WI38 (cell line): ENCODE measurements around the gene TOMM5.

ENCODE experiments used
- H3K4me3 ChIP-seq: 2 replicates; pipeline ENCODE4 v1.5.1; 2011; ENCODE audit warnings: low read depth, mild to moderate bottlenecking, control low read depth, low read length
- TF ChIP-seq, protein P1 (sequence below): IDR thresholded peaks from 2 replicates; pipeline ENCODE4 v1.5.1; 2012; ENCODE audit warnings: low read depth, mild to moderate bottlenecking, control low read depth, low read length

TOMM5 gene

DNA sequence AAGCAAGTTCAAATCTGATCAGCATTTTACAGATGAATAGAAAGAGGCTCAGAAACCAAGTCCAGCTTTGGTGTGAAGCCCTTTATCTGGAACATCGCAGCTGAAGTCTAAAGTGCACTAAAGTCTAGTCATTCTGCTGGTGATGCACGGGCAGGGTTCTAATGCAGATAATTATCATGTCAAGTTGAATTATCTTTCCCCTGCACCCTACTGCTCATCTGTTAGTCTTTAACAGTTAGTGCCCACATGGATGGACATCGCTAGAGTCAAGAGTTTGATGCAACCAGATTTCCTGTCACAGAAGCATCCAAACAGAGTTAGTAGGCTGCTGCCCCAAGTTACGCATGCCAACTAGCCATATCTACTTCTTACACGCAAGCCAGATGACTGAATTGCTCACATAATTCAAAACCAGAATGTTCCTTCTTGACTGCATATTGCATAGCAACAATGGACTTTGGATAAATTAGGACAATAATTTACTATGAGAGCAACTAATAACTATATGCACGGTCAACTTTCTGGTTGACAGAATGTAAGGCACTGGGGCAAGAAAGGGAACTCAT, 1.6 kb upstream of the TOMM5 start:
- H3K4me3 ChIP-seq, result no peak overlapping the region
- TF ChIP-seq, protein P1, sequence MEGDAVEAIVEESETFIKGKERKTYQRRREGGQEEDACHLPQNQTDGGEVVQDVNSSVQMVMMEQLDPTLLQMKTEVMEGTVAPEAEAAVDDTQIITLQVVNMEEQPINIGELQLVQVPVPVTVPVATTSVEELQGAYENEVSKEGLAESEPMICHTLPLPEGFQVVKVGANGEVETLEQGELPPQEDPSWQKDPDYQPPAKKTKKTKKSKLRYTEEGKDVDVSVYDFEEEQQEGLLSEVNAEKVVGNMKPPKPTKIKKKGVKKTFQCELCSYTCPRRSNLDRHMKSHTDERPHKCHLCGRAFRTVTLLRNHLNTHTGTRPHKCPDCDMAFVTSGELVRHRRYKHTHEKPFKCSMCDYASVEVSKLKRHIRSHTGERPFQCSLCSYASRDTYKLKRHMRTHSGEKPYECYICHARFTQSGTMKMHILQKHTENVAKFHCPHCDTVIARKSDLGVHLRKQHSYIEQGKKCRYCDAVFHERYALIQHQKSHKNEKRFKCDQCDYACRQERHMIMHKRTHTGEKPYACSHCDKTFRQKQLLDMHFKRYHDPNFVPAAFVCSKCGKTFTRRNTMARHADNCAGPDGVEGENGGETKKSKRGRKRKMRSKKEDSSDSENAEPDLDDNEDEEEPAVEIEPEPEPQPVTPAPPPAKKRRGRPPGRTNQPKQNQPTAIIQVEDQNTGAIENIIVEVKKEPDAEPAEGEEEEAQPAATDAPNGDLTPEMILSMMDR, result no peak

DNA sequence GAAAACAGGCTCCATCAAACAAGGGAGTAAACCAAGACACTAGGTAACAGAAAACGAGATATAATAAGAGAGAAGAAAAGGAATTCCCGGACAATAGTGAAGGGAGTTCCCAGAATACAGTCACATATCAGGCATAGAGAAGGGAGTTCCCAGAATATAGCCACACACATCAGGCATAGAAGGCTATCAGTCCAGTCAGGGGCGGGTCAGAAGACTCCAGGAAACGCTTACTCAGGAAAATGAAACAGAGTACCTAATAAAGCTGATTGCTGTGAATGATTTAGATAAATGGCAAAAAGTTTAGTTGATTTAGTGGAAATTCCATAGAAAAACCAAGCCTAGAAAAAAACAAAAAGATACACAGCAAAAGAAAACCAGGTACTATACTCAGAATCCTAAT, 4.9 kb downstream of the TOMM5 start:
- no peak overlapping the region for H3K4me3 ChIP-seq
- TF ChIP-seq, protein P1, result no peak

DNA sequence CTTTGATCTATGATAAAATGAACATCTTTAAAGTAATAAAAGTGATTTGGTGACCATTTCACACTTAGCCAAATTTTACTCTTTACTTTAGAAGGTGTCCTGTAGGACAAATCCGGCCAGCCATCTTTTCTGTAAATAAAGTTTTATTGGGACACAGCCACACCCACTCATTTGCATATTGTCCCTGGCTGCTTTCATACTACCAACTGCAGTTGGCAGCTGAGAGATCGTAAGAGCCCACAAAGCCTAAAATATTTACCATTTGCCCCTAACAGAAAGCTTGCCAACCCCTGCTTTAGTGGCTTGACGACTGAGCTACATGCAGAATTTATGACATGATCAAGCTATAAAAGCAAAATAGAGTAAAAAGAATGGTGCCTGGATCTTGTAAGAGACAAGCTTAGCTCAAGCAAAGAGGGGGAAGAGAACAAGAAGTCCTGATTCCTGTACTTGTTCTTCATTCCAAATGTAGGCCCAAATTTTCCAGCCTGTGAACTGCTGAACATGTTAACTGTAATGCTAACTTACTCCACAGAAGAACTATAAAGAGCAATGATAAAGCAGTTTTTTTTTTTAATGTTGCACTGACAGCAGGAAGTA, 8.8 kb downstream of the TOMM5 start:
- no peak overlapping the region for H3K4me3 ChIP-seq
- TF ChIP-seq, protein P1, result no peak

DNA sequence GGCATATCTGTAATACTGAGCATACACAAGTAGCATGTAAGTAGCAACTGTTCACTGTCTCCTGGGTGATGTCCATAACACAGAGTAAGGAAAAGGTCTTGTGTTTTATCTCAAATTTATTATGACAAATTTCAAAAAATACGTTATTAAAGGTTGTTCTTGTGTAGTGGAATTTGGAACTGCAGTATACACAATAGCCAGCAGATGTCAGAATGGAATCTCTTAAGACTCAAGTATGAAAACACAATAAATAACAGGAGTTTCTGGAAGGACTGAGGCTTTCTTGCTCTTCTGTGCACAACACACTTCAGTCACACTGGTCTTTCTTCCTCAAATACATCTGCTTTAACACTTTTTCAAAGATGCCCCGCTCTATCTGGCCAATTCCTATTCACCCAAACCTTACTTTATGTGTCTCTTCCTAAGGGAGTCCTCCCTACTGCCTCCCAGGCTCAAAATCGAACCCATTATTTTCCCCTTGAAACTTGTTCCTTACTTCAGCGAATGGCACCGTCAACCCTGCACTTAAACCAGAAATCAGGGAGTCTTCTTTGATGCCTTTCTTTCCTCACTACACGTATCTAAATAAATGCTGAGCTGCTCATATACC, 9.7 kb downstream of the TOMM5 start:
- TF ChIP-seq, protein P1, result peak; percentile 52; the same call in 1 of the 2 replicates
- no peak overlapping the region for H3K4me3 ChIP-seq

DNA sequence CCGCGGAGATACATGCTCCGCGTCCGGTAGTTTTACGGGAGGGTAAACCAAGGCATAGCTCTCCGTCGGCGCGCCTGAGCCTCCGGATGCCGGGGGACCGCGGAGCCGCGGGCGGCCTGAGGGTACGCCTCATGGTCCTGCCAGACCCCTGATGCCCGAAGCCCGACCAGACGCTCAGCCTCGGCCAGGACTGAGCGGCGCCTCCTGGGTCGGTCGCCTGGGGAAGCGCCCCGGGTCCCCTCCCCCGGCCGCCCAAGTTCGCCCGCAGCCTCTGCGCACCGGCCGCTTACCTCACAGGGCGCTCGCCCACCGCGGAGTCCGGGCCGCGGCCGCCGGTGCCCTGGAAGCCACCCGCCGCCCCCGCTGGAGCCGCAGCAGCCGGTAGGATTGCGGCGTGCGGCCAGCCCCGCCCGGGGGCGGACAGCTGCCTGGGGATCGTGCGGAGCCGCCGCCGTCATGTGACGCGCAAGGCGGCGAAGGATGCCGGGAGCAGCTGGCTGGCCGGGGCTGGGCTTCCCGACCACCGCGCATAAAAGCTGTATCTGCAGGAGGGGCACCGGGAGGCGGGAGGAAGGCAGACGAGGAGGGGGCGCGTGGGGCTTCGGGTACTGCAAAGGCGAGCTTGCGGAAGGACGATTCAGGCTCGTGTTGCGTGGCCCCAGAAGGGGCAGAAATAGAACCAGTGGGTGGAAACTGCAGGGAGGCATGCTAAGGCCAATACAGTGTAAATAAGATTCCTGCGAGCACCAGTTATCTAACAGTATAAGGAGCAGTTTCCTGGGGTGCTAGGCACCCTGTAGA, 16.3 kb downstream of the TOMM5 start, which contains the start of gene FBXO10:
Gene FBXO10, minus strand, starts transcription at position 460 of the 801 bp plus-strand sequence. CDS start 34,612 bp downstream, outside the sequence.
- TF ChIP-seq, protein P1, result no peak
- H3K4me3 ChIP-seq, result peak within 1 kb of the TSS; percentile 82

DNA sequence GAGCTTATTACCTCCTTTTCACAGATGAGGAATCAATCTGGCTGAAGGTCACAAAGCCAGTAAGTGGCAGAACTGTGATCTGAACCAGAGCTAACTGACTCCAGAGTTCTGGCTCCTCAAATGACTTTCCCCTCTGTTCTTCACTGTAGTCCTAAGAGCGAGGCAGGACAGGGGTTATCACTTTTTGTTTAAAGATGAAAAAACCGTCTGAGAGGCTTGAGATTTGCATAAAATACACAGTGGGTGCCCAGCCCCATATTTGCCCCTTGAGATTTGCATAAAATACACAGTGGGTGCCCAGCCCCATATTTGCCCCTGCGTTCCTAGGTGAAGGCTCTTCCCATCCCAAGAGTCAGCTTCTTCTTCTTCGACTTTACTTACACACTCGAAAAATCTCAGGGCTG, 16.9 kb downstream of the TOMM5 start:
- peak overlapping the region; percentile 82 for H3K4me3 ChIP-seq
- TF ChIP-seq, protein P1, result no peak
